NOMO-1 treated with DMSO at 0.1 percent for 48 hours (cell line): ENCODE measurements around the gene PPP1R14B.
"Not testable (repeated sequence)": the region's sequence is repeated elsewhere in the genome, so short reads cannot be mapped to it uniquely, and the experiment has no call there.

ENCODE experiments used
- DNase-seq: peaks from one replicate; lab custom pipeline; 2025; ENCODE audit not compliant: unreplicated experiment; lab: John Stamatoyannopoulos, UW

PPP1R14B gene

GRCh38 chr11:64246621-64246870, 197 bp downstream of the PPP1R14B start:
- not testable (repeated sequence) for DNase-seq

GRCh38 chr11:64245797-64246620, 734 bp downstream of the PPP1R14B start:
- peak; percentile 47 for DNase-seq

GRCh38 chr11:64245401-64245796, 1.3 kb downstream of the PPP1R14B start:
- no peak for DNase-seq

- no peak for DNase-seq
Observed at GRCh38 chr11:64244966-64245365, 1.8 kb downstream of the PPP1R14B start.

GRCh38 chr11:64244107-64244506, 2.6 kb downstream of the PPP1R14B start:
- DNase-seq, result no peak

GRCh38 chr11:64243236-64243854, 3.4 kb downstream of the PPP1R14B start:
- no peak for DNase-seq

- peak; percentile 99 for DNase-seq
Observed at GRCh38 chr11:64241491-64242374, 5.0 kb downstream of the PPP1R14B start.

- no peak for DNase-seq
Observed at GRCh38 chr11:64241241-64241490, 5.6 kb downstream of the PPP1R14B start.

GRCh38 chr11:64240435-64241240, 6.1 kb downstream of the PPP1R14B start, which contains the start of gene FKBP2:
FKBP2 (plus strand) TSS chr11:64241095; CDS start chr11:64242388, 1,293 bp downstream.
- peak; percentile 91 for DNase-seq

GRCh38 chr11:64239662-64240434, 6.9 kb downstream of the PPP1R14B start:
- peak; percentile 94 for DNase-seq

- DNase-seq, result peak; percentile 80
Observed at GRCh38 chr11:64238999-64239398, 7.7 kb downstream of the PPP1R14B start.

- DNase-seq, result no peak
Observed at GRCh38 chr11:64238076-64238475, 8.7 kb downstream of the PPP1R14B start.

GRCh38 chr11:64237484-64237951, 9.2 kb downstream of the PPP1R14B start:
- no peak for DNase-seq

- no peak for DNase-seq
Observed at GRCh38 chr11:64235437-64236161, 11.1 kb downstream of the PPP1R14B start.

GRCh38 chr11:64234647-64235379, 11.9 kb downstream of the PPP1R14B start:
- no peak for DNase-seq

- no peak for DNase-seq
Observed at GRCh38 chr11:64233913-64234586, 12.7 kb downstream of the PPP1R14B start, which contains the start of gene VEGFB. VEGFB (plus strand) TSS chr11:64234584; CDS start chr11:64234834, 250 bp downstream.

- no peak for DNase-seq
Observed at GRCh38 chr11:64232967-64233315, 13.8 kb downstream of the PPP1R14B start.
